PFSK-1 (cell line): ENCODE results near the gene CEP350.

Experiments used
- POLR2AphosphoS5 ChIP-seq: IDR thresholded peaks from 2 replicates; pipeline ENCODE4 v1.6.1; 2012; ENCODE audit warnings: low read depth, mild to moderate bottlenecking, control low read depth, low read length, moderate library complexity
- TF ChIP-seq, protein P1 (sequence below), 2 experiments: IDR thresholded peaks; 2 replicates each; pipeline versions ENCODE4 v1.6.1 to v1.8.0; 2011 to 2012; ENCODE audit warnings: low read depth in 2 of 2, low read length in 2 of 2, control low read depth in 1 of 2, inconsistent platforms in 1 of 2, mild to moderate bottlenecking in 1 of 2, moderate library complexity in 1 of 2; ENCODE audit not compliant: insufficient read depth in 1 of 2

DNA sequence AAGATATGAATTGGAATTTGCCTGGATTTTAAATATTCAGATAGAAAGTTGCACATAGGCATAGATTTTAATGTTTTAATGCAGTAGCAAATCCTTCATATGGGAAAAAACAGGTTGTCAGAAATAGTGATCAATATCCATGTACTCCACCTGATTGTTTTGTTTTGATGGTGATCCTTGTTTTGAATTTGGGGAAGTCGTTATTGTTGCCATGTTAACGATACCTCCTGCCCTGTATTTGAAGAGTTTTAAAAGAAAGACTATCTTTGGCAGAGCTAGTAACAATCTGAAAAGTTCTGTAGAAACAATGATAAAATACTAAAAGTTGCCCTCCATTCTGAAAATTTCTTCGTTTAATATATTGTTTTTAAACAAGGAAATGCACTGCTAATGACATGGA is 1.1 kb downstream of the CEP350 start:
- TF ChIP-seq, protein P1, sequence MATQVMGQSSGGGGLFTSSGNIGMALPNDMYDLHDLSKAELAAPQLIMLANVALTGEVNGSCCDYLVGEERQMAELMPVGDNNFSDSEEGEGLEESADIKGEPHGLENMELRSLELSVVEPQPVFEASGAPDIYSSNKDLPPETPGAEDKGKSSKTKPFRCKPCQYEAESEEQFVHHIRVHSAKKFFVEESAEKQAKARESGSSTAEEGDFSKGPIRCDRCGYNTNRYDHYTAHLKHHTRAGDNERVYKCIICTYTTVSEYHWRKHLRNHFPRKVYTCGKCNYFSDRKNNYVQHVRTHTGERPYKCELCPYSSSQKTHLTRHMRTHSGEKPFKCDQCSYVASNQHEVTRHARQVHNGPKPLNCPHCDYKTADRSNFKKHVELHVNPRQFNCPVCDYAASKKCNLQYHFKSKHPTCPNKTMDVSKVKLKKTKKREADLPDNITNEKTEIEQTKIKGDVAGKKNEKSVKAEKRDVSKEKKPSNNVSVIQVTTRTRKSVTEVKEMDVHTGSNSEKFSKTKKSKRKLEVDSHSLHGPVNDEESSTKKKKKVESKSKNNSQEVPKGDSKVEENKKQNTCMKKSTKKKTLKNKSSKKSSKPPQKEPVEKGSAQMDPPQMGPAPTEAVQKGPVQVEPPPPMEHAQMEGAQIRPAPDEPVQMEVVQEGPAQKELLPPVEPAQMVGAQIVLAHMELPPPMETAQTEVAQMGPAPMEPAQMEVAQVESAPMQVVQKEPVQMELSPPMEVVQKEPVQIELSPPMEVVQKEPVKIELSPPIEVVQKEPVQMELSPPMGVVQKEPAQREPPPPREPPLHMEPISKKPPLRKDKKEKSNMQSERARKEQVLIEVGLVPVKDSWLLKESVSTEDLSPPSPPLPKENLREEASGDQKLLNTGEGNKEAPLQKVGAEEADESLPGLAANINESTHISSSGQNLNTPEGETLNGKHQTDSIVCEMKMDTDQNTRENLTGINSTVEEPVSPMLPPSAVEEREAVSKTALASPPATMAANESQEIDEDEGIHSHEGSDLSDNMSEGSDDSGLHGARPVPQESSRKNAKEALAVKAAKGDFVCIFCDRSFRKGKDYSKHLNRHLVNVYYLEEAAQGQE (IDR thresholded peaks at IDR 0.05; ENCODE audit: insufficient read depth in 1 of 2, low read depth in 2 of 2, low read length in 2 of 2) = no peak
- no peak for TF ChIP-seq POLR2AphosphoS5
